HG03139 (cell line): ENCODE results near the gene KRT37.

Experiments used
- ATAC-seq: cut with Tn5 transposase; IDR thresholded peaks from one replicate; pipeline ENCODE4 v1.9.1; 2021; ENCODE audit not compliant: unreplicated experiment

KRT37 gene

GRCh38 chr17:41377546-41377945 lies 46.8 kb downstream of the KRT37 start:
- ATAC-seq: no peak
